ENCODE measurements around the gene YIPF3. TPM values are rescaled to one million over a fixed set of nuclear protein-coding genes. Genes with fewer than 3 reads are reported as not detected.

Gene YIPF3
- total RNA-seq, 1 donor = 92.8 TPM

- no peak for DNase-seq (ENCODE audit: low read depth)
- H3K4me3 ChIP-seq (ENCODE audit: low read depth, low read length) = no peak overlapping the region
- TF ChIP-seq CTCF (IDR thresholded peaks at IDR 0.05; ENCODE audit: insufficient read depth, low read depth, low read length) = no peak
Measured at GRCh38 chr6:43464337-43464736, 52.4 kb downstream of the YIPF3 start.

- DNase-seq (ENCODE audit: low read depth) = no peak
- no peak overlapping the region for H3K4me3 ChIP-seq (ENCODE audit: low read depth, low read length)
- TF ChIP-seq CTCF (IDR thresholded peaks at IDR 0.05; ENCODE audit: insufficient read depth, low read depth, low read length) = no peak
Measured at GRCh38 chr6:43461936-43462335, 54.8 kb downstream of the YIPF3 start.

Small RNA genes within 50 kb of the gene (small RNA-seq; reads per million reads assigned to genes)
- not detected for gene RF00426
- gene RNU6-1113P = not detected

Other genes with a start within 250 kb of the YIPF3 start
- gene SLC22A7, start 218.7 kb downstream of the YIPF3 start, total RNA-seq = not detected in 2 replicates
- not detected in 2 replicates for gene CRIP3, start 208.1 kb downstream of the YIPF3 start, total RNA-seq
- gene ZNF318, start 147.3 kb downstream of the YIPF3 start, total RNA-seq = 10.3 and 12.5 TPM in 2 replicates
- 31.1 and 33.8 TPM in 2 replicates for gene ABCC10, start 89.4 kb downstream of the YIPF3 start, total RNA-seq
- 0.64 and 1.7 TPM in 2 replicates for gene DLK2, start 61.4 kb downstream of the YIPF3 start, total RNA-seq
- 13.4 and 13.9 TPM in 2 replicates for gene TJAP1, start 39.4 kb downstream of the YIPF3 start, total RNA-seq
- gene LRRC73, start 6.6 kb downstream of the YIPF3 start, total RNA-seq = under 0.01 TPM in 2 replicates
- gene POLR1C, start 163 bp upstream of the YIPF3 start, total RNA-seq = 28.5 and 35.8 TPM in 2 replicates
- 28.0 and 43.2 TPM in 2 replicates for gene XPO5, start 59.1 kb upstream of the YIPF3 start, total RNA-seq
- 20.0 and 40.6 TPM in 2 replicates for gene POLH, start 59.3 kb upstream of the YIPF3 start, total RNA-seq
- gene GTPBP2, start 112.3 kb upstream of the YIPF3 start, total RNA-seq = 50.1 and 69.9 TPM in 2 replicates
- 18.0 and 20.7 TPM in 2 replicates for gene MAD2L1BP, start 118.9 kb upstream of the YIPF3 start, total RNA-seq
- 0.86 and 0.97 TPM in 2 replicates for gene RSPH9, start 128.1 kb upstream of the YIPF3 start, total RNA-seq
- gene MRPS18A, start 170.9 kb upstream of the YIPF3 start, total RNA-seq = 26.8 and 34.8 TPM in 2 replicates